Glomerular visceral epithelial cell (primary cell): ENCODE results near the gene NXPE3.

Experiments used
- DNase-seq: peaks from one replicate; pipeline ENCODE4 v3.0.0-alpha.2; 2016; ENCODE audit errors: extremely low spot score

Gene NXPE3

DNA sequence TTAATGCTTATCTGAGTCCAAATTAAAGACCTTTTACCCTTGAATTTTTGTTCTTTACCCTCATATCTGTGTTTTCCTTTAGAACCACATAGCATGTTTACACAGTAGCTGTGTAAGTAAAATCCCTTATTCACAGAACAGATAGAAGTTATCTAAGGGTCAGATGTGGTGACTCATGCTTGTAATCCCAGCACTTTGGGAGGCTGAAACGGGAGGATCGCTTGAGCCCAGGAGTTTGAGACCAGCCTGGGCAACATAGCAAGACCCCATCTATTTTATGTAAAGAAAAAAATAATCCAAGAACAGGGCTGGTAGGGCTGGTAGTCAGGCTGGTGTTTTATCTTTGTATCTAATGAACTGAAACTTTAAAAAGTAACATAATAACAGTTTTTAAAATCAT lies 23.2 kb downstream of the NXPE3 start:
- DNase-seq: no peak

DNA sequence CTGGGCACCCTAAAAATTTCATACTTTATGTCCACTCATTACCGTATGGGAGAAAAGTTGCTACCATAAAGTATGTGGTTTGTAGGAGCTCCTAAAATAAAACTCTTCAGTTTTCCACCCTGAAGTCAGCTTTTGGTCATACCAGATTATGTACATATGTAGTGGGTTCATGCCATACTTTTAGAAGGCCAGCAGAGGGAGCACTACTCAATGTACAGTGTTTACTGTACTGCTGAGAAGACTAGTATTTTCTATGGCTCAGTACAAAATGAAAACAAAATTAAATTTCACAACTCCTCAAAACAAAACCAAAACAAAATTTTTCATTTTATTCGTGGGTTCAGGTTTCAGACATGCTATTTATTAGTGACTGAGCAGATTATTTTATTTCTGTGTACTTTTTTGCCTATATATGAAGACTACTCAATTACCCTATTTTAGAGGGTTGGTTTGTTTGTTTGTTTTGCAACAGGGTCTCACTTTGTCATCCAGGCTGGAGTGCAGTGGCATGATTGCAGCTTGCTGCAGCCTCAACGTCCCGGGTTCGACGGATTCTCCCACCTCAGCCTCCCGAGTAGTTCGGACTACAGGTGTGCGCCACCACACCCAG lies 24.3 kb downstream of the NXPE3 start:
- DNase-seq: peak; percentile 60

DNA sequence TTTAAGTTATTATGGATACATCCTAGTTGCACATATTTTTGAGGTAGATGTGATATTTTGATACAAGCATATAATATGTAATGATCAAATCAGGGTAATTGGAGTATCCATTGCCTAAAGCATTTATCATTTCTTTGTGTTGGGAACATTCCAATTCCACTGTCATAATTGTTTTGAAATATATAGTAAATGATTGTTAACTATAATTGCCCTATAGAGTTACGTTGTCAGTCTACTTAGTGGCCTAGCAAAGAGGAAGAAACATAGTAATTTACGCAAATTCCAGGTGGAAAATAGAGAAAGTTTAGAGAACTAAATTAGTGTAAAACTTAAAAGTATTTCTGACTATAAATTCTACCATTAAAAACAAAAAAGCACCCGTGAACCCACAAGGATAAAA lies 24.9 kb downstream of the NXPE3 start:
- DNase-seq: no peak

DNA sequence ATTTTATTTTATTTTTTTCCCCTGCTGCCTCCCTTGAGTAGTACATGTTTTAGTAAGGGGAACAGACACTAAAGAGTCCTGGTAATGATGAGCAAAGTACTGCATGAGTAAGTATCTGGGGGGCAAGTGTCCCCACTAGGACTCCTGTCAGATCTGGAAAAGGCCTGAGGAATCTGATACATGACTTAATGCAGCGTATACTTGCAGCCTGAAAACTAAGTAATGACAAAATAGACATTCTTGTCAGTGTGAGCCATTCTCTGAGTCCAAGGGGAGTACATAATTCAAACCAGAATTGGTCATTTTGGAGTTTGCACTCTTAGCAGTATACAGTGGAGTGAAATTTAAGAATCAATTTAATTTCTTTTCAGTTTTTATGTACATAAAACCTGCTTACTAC lies 27.5 kb downstream of the NXPE3 start:
- no peak for DNase-seq

DNA sequence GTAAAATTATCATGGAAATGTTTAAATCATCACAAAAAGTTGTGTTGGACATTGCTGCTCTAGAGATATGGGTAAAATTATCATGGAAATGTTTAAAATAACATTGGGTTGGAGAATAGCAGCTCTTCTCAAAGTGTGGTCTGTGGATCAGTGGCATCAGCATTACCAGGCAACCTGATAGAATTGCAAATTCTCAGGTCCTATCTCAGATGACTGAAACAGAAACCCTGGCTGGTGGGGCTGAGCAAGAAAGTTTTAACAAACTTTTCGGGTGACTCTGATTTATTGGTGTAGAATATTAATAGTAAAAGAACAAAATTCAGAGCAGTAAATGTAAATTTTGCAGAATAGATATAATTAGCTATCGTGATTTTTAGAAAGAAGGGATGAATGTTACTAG lies 28.9 kb downstream of the NXPE3 start:
- DNase-seq: no peak

DNA sequence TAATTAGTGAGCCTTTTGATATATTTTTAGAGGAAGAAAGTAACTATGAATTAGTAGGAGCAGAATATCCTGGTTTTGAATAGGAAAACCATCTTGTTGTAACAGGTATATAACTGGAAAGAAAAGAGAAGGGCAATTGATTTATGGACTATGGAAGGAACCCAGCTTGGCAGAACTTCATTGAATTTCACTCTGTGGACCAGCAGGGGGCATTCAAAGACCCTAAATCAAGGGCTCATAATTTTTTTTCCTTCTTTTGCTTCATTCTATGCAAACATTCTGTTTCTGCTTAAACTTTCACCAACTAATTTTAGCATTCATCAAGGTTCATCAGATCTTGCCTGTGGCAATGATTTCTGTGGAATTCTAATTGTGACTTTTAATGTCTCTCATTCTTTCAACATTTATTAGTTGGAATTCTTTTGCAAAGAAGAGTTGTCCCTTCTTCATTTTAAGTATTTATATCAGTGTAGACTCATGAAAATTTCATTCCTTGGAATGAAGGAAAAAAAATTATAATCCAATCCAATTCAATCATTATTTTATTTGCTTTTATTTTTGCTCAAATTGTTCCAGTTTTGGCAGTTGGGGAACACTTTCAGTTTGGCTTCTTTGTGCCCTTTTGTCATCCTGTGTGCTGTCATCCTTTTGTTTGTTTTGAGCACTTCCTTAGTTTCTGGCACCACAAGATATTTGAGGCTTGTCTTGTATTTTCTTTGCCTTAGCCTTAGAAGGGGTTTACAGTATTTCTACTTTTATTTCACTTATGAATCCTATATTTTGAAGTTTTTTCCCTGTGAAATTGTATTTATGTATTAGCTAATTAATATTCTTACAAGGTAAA lies 30.4 kb downstream of the NXPE3 start:
- DNase-seq: peak; percentile 54

DNA sequence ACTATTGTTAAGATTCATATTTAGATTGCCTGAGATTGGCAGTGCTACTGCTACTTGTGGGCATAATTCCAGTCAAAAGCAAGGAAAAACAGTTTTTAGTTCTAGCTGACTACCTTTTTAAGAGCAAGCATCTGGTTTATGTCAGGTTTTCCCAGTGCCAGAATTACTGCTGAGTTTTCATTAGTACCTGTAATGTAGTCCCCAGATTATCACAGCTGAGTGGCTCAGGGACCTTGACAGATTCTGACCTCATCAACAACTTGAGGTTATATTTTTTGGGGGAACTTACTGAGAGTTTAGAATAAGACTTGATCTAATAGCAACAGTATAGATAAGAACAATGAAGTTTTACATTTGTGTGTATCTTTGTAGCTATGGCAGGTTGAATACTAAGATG lies 31.0 kb downstream of the NXPE3 start:
- no peak for DNase-seq

DNA sequence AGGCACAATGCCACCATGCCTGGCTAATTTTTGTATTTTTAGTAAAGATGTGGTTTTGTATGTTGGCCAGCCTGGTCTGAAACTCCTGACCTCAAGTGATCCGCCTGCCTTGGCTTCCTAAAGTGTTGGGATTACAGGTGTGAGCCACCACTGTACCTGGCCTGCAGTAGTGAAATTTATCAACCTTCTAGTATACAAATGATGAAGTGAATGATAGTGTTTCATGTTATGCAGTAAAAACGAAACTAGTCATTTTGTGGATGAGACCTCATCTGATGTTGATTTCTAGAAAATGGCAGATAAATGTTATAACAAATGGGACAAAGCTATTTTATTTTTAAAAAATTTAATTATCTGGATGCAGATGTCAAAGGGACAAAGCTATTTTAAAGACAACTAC lies 32.9 kb downstream of the NXPE3 start:
- no peak for DNase-seq

DNA sequence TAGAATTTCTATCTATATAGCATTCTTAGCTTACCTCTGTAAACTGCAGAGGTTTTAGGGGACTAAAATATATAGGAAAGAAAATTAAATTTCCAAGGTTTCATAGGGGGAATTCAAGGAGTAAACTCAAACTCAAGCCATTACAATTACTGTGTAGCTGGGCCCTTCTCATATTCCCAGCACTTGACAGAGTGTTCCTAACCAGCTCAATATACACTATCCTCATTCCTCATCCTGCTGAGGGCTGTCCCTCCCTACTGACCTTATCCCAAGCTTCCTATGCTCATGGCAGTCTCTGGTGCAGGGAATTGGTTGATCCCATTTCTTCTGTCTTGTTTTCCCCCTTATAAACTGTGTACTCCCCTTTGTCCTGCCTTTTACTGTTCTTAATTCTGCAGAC lies 33.9 kb downstream of the NXPE3 start:
- no peak for DNase-seq

DNA sequence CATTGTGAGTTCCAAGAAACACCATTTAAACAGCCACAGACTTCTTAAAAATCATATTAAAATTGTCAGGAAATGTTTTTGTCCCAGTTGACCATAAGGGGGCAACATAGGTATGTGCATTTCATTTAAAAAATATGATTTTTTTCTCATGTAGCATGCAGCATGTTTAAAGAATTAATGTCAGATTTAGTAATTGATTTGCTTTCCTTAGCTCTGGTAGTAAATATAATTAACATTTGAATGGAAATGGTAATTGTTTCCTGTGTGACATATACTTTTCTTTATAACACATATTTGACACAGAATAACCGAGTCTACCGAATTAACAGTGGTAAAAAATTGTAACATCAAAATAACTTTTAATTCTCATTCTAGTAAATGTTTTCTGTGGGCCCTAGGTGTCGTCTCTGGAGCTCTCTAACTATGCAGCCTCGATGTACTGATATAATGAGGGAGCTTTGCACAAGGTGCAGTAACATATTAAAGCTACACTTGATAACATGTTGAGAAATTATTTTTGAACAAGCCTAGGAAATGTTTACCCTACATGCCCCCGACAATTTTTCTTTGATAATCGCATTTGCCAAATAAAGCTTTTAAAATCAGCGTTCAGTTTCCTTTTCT lies 34.9 kb downstream of the NXPE3 start:
- DNase-seq: peak; percentile 46

DNA sequence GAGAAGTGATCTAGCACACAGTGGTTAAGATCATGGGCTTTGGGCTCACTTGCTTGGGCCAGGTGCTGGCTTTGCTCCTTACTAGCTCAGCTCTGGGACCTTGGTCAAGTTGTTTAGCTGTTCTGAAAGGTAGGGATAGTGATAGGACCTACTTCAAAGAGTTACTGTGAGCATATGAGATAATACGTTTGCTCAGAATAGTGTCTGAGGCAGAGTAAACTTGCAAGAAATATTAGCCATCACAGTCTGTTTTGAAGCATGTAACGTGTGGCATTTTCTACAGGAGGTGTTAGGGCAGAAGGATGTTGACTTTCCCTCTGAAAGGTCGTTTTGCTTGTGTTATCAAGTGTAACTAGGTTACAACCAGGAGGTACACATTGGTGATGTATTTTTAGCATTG lies 35.8 kb downstream of the NXPE3 start:
- no peak for DNase-seq

DNA sequence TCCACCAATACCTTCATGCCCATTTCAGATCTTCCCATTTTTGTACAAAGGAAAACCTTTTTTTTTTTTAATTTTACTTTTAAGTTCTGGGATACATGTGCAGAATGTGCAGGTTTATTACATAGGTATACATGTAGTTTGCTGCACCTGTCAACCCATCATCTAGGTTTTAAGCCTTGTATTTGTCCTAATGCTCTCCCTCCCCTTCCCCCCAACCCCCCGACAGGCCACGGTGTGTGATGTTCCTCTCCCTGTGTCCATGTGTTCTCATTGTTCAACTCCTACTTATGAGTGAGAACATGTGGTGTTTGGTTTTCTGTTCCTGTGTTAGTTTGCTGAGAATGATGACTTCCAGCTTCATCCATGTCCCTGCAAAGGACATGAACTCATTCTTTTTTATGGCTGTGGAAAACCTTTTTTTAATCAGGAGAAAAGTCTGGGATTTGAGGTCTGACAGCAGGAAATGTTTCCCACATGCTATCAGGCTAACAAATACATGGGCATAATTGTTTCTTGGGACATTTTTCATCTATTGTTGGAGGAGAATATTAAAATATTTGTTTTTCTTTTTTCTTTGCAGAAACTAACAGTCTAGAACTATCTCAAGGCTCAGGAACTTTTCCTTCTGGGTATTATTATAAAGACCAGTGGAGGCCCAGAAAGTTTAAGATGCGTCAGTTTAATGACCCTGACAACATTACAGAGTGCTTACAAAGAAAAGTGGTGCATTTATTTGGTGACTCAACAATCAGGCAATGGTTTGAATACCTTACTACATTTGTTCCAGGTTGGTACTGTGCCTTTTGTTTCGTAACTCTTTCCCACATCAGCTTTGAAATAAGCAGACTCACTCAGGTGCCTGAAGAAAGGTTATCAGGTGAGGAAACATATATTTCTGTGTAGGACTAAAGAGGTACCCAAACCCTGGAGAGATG lies 37.5 kb downstream of the NXPE3 start:
- no peak for DNase-seq

DNA sequence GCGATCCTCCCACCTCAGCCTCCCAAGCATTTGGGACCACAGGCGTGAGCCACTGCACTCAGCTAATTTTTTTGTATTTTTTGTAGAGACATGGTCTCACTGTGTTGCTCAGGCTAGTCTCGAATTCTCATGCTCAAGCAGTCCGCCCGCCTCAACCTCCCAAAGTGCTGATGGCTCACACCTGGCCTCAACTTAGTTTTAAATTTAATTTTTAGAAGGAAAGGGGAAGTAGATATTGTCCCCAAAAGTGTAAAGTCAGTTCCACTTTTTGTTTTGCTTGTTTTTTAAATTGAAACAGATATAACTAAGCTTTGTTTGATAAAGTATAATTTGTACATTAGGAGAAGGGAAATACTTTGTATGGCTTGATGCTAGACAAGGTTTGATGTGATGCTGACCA lies 39.0 kb downstream of the NXPE3 start:
- DNase-seq: no peak

DNA sequence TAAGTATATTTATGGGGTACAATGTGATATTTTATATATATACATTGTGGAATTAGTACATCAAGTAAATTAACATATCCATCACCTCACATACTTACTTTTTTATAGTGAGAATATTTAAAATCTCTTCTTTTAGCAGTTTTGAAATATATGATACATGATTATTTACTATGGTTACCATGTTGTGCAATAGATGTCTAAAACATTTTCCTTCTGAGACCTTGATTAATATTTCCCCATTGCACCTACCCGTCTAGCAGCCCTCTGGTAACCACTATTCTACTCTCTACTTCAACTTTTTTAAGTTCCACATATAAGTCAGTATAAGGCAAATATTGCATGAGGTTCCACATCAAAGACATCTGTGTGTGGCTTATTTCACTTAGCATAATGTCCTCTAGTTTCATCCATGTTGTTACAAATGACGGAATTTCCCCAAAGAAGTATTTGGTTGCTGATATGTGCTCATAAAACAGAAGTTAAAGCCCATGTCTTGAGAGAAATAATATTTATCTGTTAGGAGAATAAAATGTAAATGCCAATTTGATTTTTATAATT lies 40.7 kb downstream of the NXPE3 start:
- no peak for DNase-seq

DNA sequence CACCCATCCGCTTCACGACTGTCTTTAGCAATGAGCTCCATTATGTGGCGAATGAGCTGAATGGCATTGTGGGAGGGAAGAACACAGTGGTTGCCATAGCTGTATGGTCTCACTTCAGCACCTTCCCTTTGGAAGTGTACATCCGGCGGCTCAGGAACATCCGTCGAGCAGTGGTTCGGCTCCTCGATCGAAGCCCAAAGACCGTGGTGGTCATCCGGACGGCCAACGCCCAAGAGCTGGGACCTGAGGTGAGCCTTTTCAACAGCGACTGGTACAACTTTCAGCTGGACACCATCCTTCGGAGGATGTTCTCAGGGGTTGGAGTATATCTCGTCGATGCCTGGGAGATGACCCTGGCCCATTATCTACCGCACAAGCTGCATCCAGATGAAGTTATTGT lies 42.5 kb downstream of the NXPE3 start:
- DNase-seq: no peak

DNA sequence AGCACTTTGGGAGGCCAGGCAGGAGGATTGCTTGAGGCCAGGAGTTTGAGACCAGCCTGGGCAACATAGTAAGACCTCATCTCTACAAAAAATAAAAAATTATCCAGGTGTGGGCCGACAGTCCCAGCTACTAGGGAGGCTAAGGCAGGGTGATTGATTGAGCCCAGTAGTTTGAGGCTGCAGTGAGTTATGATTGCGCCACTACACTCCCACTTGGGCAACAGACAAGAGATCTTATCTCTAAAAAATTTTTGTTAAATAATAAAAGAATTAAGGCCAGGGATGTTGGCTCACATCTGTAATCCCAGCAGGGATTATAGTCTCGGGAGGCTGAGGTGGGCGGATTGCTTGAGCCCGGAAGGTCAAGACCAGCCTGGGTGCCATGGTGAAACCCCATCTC lies 44.5 kb downstream of the NXPE3 start:
- DNase-seq: no peak

DNA sequence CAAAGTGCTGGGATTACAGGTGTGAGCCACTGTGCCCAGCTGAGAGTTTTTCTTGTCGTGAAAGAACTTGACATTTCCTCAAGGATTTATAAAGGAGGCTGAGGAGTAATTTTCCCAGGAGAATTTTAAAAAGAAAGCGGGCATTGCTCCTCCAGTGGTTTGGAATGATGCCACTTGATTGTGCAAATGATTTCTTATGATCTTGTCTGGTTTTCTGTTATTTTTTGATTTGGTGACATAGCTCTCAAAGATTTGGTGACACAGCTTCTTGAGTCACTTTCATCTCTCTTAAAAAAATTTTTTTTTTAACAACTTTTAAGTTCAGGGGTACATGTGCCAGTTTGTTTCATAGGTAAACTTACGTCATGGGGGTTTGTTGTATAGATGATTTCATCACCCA lies 45.7 kb downstream of the NXPE3 start:
- DNase-seq: no peak

DNA sequence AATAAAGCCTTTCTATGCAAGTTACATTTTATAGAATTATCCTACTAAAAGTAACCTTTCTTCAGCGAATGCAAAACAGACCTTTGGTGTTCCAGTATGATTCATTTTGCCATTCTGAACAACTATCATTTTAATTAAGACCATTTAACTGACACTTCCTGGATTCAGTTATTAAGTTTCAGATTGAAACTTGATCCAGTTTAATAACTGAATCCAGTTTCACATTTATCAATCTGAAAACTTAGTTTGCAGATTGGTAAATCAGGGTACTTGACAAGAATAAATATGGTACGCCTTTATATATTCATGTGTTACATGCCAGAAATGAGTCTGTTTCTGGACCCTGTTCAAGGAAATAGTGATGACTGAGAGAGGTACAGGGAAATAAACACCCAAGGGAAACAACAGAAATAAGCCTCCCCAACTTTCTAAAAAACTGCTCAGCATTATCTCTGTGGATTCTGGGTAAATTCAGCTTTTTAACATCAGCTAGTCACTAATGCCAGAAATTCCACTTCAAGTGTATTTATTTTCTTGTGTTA lies 47.0 kb downstream of the NXPE3 start:
- DNase-seq: no peak

DNA sequence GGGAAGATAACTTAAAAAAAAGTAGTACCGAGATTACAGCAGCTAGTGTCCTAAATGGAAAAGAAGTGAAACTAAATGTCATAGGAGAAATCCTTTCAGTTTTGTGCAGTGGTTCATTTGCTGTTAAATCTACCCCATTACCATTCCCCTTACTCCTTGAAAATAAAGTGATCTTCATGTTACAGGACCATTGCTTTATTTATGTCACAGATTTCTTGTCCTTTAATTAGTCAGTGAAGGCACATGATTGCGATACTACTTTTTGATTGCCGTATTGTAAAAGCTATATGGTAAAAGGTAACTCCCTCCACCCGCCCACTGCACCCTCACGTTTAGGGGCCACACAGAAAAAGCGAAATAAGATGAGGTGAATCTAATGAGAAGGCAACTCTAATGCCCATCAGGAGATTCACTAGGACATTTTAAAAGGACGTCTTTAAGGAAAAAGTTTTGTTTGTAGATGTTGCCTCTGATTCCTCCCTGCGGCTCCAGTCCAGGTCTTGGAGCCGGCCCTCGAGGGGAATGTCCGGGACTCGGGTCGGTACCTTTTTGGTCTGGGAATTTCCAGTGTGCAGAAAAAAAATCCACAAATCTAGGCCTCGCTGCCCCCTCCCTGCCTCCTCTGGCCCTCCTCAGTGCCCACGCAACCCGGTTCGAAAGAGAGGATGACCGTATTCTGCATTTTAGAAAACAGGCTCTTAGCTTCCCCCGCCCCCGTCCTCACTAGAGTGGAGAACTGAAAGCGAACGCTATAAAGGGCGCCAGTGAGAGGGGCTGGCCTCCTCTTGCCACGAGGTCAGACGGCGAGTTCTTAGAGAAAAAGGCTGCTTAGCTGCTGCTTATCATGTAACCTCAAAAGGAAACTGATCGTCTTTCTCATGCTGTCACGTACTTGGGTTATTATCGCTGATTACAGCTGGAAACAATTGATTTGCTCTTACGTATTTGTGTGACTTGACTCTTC lies 48.5 kb downstream of the NXPE3 start:
- DNase-seq: peak; percentile 93

DNA sequence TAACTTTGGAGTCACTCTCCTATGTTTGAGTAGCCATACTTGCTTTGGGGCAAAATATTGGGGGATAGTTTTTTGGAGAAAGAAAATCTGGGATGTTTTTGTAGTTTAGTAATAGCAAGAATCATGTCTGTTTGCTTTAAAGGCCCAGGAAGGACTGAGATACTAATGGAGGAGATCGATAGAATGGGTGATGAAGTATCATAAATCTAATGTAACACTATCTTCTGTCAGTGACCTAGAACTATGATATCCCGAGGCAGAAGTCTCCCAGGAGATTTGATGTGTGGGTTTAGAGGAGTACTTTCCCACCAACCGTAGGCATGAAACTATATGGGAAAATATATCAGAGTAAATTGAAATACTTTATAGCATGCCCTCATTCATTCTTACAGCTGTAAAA lies 49.3 kb downstream of the NXPE3 start:
- DNase-seq: no peak
